GM04503 (cell line): ENCODE measurements around the gene LEP.
A peak's percentile ranks its signal among the peaks of the same experiment; 100 is the strongest.

Experiments
- DNase-seq: peaks from one replicate; pipeline ENCODE4 v3.0.0-alpha.2; 2012; ENCODE audit warnings: low read depth

Gene LEP

GRCh38 chr7:128247108-128247507, 6.0 kb downstream of the LEP start:
- DNase-seq = no peak

DNA sequence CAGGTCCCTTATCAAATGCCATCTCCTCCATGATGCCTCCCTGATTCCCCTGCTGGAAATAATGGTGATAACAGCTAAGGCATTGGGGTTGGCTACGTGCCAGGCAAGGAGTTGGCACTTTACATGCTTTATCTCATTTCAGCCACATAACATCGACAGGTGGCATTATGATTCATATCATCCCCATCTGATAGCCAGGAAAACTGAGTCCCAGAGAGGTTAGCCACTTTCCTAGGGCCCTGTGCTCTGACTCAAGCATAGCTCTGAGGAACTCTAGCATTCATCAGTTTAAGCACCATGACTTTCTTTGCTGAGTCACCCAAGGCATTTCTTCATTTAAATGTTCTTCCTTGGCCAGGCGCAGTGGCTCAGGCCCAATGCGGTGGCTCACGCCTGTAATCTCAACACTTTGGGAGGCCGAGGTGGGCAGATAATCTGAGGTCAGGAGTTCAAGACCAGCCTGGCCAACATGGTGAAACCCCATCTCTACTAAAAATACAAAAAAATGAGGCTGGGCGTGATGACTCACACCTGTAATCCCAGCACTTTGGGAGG, 6.6 kb downstream of the LEP start:
- DNase-seq = peak; percentile 6

- no peak for DNase-seq
Observed at GRCh38 chr7:128251337-128251736, 10.3 kb downstream of the LEP start.

DNA sequence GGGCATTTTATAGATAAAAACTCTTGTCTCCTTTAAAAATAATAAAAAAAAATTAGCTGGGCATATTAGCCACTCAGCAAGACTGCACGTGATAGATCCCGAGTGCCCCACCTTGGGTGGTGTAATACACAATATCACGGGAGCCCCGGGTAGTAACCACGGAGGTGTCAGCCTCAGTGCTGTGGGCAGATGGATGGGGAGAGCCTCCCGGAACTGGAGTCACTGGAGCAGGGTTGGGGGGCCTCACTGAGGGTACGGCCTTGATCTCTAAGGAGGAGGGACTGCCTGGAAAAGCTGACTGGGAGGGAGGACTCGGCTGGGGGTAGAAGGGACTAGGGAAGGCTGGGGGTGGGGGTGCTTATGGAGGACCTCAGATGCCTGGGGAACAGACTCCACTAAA, 12.6 kb downstream of the LEP start:
- DNase-seq = no peak

- DNase-seq = no peak
Observed at GRCh38 chr7:128254470-128254869, 13.4 kb downstream of the LEP start.

GRCh38 chr7:128255271-128255670, 14.2 kb downstream of the LEP start:
- DNase-seq = no peak

DNA sequence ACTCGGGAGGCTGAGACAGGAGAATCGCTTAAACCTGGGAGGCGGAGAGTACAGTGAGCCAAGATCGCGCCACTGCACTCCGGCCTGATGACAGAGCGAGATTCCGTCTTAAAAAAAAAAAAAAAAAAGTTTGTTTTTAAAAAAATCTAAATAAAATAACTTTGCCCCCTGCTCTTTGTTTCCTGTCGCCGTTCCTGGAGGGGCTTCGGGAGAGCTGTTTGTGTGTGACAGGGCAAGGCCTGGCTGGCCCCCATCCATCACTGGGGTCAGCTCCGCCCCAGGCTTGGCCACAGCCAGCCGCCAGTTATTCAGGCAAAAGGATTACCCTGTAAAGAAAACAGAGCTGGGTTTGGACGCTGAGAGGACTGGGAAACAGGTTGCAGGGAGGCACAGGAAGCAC, 16.4 kb downstream of the LEP start:
- DNase-seq = no peak

DNA sequence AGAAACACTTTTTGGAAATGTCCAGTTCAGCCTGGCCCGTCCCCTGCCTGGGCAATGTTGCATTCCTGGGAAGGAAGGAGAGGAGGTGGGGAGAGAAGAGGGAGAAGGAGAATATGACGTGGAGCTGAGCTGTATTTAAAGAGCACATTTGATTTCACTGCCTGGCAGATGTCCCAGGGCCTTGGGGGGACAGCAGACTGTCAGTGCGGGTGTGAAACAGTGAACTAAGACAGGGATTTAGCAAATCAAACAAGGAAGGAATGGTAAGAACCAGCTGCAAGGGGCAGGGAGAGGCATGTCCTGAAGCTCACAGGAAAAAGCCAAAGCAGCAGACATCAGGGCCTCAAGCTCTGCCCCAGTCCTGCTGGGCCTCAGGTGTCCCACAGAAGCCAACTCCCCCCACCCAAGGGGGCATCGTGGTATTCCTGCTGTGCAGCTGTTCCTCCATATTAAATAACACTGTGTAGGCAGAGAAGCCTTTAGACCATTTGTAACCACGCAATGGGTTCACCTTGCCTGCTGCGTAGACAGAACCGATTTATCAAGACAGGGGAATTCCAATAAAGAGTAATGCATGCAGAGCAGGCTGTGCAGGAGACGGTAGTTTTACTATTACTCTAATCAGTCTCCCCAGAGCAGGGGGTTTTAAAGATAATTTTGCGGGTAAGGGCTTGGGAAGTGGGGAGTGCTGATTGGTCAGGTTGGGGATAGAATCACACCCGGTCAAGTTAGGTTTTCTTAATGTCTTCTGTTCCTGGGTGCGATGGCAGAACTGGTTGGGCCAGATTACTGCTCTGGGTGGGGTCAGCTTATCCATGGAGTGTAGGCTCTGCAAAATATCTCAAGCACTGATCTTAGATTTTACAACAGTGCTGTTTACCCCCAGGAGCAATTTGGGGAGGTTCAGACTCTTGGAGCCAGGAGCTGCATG, 18.3 kb downstream of the LEP start:
- DNase-seq = no peak

DNA sequence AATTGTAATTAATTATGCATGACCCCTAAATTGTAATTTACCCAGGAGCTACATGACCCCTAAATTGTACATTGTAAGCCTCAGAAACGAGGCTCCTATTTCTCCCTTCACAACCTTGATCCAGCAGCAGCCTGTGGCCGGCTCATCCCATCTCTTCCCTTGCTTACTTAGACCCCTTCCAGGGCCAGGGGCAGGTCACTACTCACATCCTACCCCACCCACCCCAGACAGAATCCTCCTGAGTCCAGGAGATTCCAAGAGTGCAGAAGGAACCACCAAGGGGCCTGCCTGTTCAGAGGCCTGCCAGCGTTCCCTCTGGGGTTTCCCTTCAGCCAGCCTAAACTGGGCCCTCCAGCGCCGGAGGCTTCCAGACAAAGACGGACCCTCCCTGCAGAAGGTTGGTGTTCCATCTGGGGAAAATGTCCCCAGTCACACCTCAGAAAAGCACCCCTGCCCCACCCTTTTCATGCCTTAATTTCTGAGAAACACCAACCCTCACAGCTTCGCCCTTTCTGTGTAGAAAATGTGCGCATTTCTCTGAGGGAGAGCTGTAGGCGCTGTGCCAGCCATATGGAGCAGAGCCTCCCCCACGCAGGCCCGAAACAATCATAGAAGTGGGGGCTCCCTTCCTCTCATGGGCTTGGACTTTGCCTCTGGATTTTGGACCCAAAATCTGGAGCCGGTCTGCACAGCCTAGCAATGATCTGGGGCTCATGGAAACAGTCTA, 19.2 kb downstream of the LEP start:
- DNase-seq = no peak

DNA sequence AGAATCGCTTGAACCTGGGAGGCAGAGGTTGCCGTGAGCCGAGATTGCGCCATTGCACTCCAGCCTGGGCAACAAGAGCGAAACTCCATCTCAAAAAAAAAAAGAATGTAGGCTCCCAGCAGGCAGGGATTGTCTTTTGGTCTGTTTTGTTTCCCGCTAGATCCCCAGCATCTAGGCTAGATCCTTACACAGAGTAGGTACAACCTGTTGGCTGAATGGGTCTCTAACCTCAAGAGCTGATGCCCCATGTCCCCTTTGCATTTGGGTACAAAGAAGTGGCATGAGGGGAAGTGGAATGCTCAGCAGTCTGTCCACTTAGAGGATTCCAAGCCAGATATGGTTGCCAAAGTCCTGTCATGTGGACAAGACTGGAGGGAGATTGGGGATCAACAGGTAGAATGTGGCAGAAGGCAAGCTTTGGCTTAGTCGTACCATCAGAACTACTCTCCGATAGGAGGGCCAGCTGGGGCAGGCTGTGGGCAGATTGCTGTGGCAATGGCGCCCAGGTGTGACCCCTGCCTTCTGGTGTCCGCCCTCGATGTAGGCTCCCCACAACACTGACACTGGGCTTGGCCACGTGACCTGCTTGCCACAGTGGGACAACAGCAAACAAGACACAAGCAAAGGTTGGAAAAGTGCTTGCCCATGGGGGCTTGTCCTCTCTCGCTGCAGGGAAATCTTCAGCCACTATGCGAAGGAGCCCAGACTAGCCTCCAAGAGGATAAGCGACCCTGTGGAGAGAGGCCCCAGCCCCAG, 21.4 kb downstream of the LEP start:
- no peak for DNase-seq

DNA sequence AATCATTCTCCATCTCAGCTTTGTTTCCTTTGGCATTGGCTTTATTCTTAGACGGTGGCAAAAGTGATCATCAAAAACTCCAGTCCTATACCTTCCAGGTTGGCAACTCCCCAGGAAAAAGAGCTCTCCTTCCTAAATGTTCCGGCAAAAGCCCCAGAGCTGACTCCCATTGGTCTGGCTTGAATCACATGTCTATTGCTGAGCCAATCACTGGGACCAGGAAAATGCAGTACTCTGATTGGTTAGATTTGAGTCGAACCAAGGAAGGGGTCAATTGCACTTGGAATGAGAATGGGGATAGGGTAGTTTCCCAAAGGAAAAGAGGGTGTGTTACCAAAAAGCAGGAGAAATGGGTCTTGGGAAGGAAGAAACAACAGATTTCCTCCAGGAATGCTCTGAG, 22.3 kb downstream of the LEP start:
- no peak for DNase-seq

DNA sequence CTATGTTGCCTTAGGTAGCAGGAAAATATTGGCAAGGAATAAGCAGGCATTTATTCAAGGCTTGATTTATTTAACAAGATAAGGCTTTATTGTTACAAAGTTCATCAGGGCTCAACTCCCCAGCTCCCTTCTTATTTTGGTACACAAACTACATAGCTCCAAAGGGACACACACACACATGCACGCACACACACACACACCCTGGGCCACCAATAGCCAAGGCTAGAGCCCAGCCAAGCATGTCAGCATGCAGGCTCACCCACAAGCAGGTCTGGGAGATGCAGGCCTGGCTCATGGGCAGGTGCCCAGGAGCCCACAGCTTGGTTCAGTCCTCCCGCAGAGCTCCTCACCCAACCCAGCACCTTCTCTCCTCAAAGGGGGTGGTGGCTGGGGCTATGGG, 23.4 kb downstream of the LEP start:
- no peak for DNase-seq

GRCh38 chr7:128265156-128265905, 24.3 kb downstream of the LEP start:
- DNase-seq = no peak

DNA sequence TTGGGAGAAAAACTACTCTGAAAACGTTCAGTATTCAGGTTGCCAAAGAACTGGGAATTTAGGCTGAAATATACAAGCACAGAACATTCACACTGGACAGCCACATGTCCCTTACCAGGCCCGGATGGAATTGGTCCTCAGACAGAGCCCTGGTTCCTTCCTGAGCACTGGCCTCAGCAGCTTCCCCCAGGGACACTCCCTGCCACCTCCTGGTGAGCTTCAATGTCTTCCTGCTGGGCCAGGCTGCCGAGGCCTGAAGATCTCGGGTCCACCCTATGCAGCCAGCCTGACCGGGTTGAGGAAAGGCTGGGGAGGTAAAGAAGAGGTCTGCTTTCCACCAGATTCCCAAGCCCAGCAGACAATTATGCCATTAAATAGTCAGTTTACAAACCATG, 24.8 kb downstream of the LEP start:
- no peak for DNase-seq

GRCh38 chr7:128266529-128266882, 25.4 kb downstream of the LEP start:
- DNase-seq = no peak

DNA sequence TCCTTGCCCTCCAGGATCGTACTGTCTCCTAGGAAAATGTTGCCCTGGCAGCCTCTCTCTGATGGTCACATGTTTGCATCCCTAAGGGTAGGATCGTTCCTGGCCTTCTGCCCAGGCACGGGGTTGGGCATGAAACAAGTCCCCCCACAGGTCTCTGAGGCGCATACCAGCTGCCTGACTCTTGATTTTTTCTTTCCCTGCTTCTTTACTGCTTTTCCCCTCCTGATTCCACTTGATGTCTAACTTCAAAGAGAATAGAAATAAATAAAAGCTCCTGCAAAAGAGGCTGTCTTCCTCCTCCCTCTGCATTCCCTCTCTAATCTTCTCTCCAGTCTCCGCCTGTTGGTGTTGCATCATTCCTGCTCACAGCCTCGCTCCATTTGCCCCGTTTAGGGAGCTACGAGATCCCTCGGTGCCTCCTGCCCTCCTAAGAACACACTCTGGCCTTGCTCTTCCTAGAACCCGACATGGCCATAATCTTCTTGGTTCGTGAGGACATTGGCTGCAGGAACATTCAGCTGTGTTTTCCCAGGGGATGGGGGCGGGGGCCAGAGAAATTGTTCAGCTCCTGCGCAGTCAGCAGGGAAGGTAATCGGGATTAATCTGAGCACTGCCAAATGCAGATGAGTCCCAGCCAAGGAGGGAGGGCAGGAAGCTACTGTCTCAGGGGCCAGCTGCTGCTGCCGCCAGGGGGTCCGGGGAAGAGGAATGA, 26.0 kb downstream of the LEP start:
- DNase-seq = peak; percentile 35

DNA sequence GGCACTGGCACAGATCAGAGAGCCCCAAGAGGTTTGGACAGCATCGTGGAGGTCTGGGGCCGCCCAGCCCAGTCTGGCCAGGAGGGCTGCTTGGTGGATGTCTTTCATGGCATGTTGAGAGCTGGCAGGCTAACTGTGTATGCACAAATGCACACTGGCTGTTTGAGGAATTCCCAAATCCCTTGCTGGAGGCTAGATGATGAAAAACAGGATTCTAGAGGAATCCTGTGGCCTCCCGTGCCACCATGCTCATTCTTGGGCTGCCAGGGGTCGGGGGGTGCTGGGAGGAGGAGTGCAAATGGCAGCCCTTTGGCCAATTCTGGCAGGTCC, 26.5 kb downstream of the LEP start:
- peak; percentile 6 for DNase-seq

DNA sequence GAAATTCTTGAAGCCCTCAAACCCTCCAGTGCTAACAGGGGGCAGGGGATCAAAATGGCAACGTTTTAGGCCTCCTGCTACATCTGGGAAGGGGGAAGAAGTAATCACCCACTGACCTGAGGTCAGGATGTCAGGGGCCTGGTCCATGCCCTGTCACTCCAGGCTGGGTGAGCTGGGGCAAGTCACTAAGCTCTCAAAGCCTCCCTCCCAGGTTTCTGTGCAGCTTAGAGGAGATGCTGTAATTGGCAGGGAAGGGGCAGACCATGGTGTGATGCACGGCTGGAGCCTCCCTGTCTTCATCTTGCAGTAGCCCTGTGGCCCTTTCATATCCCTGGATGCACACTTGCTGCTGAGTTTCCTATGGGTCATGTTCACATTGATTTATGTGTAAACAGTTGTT, 27.2 kb downstream of the LEP start:
- DNase-seq = no peak

GRCh38 chr7:128270826-128271272, 29.8 kb downstream of the LEP start:
- DNase-seq = no peak

GRCh38 chr7:128271471-128271941, 30.4 kb downstream of the LEP start:
- no peak for DNase-seq

DNA sequence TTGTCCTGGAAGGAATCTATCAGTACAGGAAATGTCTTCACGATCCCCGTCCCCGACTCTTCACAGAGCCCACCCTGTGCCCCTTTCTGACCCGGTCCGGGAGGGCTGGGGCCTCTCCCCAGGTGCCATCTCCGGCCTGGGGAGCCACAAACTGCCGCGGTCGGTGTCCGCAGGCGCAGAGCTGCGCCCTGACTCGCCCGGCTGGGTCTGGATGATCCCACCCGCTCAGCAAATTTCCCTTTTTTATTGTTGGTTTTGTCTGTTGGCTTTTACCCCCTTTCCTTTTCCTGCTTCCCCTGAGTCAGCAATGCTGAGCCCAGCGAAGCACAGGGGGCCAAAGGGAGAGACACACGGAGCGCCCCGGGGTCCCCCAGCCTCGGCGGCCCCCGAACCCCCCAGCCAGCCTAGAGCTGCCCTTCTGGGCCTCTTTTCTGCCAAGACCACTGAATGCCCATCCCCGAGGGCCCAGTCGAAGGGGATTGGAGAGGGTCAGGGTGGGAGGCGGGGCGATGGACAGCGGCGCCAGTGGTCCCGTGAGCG, 30.9 kb downstream of the LEP start:
- DNase-seq = no peak
